Body of pancreas (tissue), 4 donors: ENCODE measurements around the gene ZBTB20. TPM values are rescaled to one million over a fixed set of nuclear protein-coding genes. Genes with fewer than 3 reads are reported as not detected.

ENCODE experiments used
- ATAC-seq: fragments of 150-250 bp; one replicate; pipeline ENCODE4 v1.9.1; 2016
- DNase-seq, 4 donors: peaks; one replicate each; pipeline ENCODE4 v3.0.0-alpha.2; 2019
- H3K27ac ChIP-seq, 4 donors: fragments of 200-600 bp; sonication (generic); 1 replicate in 3 of 4; 2 replicates in 1 of 4; pipeline versions ENCODE4 v1.5.1 to v1.6.1; 2016 to 2019; ENCODE audit warnings: mild to moderate bottlenecking in 1 of 4, mixed read lengths in 1 of 4, moderate library complexity in 1 of 4
- H3K27me3 ChIP-seq, 2 donors: fragments of 200-600 bp; sonication (generic); one replicate each; pipeline ENCODE4 v1.6.0; 2016; ENCODE audit warnings: mild to moderate bottlenecking in 1 of 2
- H3K36me3 ChIP-seq, 2 donors: fragments of 200-600 bp; sonication (generic); replicated peaks in 1 of 2; 2 replicates each; pipeline ENCODE4 v1.5.1; 2016; ENCODE audit warnings: low read depth in 2 of 2; ENCODE audit not compliant: insufficient read depth in 1 of 2
- H3K4me1 ChIP-seq: fragments of 200-600 bp; sonication (generic); one replicate; pipeline ENCODE4 v1.6.0; 2016
- H3K4me3 ChIP-seq, 2 donors: fragments of 200-600 bp; sonication (generic); 1 replicate in 1 of 2; 2 replicates in 1 of 2; pipeline ENCODE4 v1.5.1; 2016 to 2019
- H3K9me3 ChIP-seq, 3 donors: fragments of 200-600 bp; sonication (generic); 1 replicate in 2 of 3; 2 replicates in 1 of 3; pipeline ENCODE4 v1.5.1; 2016
- POLR2A ChIP-seq, 3 donors: fragments of 450-650 bp; IDR thresholded peaks; one replicate each; pipeline ENCODE4 v1.6.1; 2016; ENCODE audit warnings: antibody characterized with exemption in 3 of 3, mild to moderate bottlenecking in 2 of 3
- WGBS, 2 donors: methylation state at CpG; one replicate each; pipeline ENCODE4 v1.1.5; 2017; 5-methylcytosine and 5-hydroxymethylcytosine counted together
- intact Hi-C: fragments of 100-400 bp; cut with DNase I; formaldehyde crosslinking; loops from one replicate; pipeline ENCODE4 v1.15.1; 2023
- total RNA-seq, 2 donors: library from RNA; depleted of rRNA; stranded (reverse); fragments of >200 nt; gene quantifications; one replicate each; pipeline ENCODE4 v1.1.0, GENCODE V29; 2016
- TF ChIP-seq, protein P1 (sequence below), 7 experiments: fragments of 450-650 bp in 4 of 7; fragments of 200-600 bp in 3 of 7; sonication (generic) in 3 of 7; IDR thresholded peaks; one replicate each; pipeline ENCODE4 v1.5.1; 2016 to 2019; ENCODE audit warnings: antibody characterized with exemption in 7 of 7

ZBTB20 gene
- total RNA-seq, 2 donors from 2014 or later: 48.3 to 77.1 TPM

DNA sequence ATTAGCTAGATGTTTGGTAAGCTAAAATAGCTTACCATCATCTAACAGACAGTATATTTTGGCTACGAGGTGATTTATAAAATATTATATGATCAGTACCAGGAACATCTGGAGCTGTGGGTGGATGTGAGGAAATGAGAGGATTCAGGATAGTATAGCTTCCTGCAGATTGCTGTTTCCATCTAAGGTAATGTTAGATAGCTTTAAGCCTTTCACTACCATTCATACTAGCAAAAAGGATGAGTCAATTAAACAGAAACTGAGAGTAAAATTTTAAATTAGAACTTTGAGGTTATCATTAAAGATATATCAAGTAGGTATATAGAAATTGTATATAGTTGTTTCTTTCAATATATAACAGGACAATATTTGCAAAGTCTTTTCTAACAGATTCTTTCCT lies 8.0 kb downstream of the ZBTB20 start:
- intact Hi-C loops: no loop called here
- ATAC-seq (no peak), DNase-seq (no peak)
- H3K36me3 ChIP-seq: no peaks in the 10 kb centered on the region
- no peaks in the 10 kb centered on the region for H3K9me3 ChIP-seq
- WGBS, 2 donors: 94 to 95% methylated on average over 1 of the region's 1 CpG
- TF ChIP-seq, protein P1, sequence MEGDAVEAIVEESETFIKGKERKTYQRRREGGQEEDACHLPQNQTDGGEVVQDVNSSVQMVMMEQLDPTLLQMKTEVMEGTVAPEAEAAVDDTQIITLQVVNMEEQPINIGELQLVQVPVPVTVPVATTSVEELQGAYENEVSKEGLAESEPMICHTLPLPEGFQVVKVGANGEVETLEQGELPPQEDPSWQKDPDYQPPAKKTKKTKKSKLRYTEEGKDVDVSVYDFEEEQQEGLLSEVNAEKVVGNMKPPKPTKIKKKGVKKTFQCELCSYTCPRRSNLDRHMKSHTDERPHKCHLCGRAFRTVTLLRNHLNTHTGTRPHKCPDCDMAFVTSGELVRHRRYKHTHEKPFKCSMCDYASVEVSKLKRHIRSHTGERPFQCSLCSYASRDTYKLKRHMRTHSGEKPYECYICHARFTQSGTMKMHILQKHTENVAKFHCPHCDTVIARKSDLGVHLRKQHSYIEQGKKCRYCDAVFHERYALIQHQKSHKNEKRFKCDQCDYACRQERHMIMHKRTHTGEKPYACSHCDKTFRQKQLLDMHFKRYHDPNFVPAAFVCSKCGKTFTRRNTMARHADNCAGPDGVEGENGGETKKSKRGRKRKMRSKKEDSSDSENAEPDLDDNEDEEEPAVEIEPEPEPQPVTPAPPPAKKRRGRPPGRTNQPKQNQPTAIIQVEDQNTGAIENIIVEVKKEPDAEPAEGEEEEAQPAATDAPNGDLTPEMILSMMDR (IDR thresholded peaks at IDR 0.05): no peak
- no peak for TF ChIP-seq POLR2A (IDR thresholded peaks at IDR 0.05)
- peaks cover 22% of the 10 kb centered on the region for H3K4me1 ChIP-seq
- H3K4me3 ChIP-seq: no peak overlapping the region
- no peaks in the 10 kb centered on the region for H3K27me3 ChIP-seq
- no peak overlapping the region for H3K27ac ChIP-seq

DNA sequence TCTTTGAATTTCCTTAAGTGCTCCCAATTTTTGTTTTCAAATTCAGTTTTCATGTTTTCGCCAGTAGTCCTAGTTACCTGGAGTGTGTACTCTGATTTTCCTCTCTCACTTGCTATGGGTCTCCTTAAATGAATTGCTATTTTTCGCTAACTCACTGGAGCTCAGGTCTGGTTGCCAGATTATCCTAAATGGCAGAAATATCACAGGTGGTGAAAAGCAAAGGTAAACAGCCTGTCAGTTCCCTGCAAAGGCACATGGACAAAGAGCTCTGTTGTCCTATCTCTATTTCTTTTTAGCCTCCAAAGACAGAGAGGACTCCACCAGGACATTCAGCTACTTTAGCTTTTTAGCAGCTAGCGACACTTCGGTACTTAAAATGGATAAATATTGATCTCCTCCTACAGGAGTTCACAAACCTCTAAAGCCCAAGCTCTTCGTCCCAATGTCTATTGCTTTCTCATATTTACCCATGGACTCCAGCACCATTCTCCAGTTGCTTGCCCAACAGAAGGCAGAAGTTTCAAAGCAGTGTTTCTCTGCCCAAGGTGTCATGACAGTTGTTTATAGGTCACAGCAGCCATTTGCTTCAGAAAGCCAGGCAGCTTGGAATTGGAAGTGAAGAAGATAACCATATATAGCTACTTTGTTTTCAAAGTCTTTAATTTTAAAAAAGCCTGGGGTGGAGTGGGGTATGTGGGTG lies 12.3 kb downstream of the ZBTB20 start:
- Histone ChIP-seq H3K4me1 (peaks cover 10% of the 10 kb centered on the region), H3K9me3 (no peaks in the 10 kb centered on the region), H3K4me3 (no peak overlapping the region), H3K36me3 (no peaks in the 10 kb centered on the region), H3K27ac (peak overlapping the region in 3 of 4 donors; percentile 59 to 66 (median 66)), H3K27me3 (no peaks in the 10 kb centered on the region)
- 42 to 47% methylated on average over 5 of the region's 5 CpGs for WGBS, 2 donors
- TF ChIP-seq POLR2A (IDR thresholded peaks at IDR 0.05): no peak
- TF ChIP-seq, protein P1 (IDR thresholded peaks at IDR 0.05): no peak
- no peak for DNase-seq
- peak; percentile 60 for ATAC-seq
- intact Hi-C loops: no loop called here

DNA sequence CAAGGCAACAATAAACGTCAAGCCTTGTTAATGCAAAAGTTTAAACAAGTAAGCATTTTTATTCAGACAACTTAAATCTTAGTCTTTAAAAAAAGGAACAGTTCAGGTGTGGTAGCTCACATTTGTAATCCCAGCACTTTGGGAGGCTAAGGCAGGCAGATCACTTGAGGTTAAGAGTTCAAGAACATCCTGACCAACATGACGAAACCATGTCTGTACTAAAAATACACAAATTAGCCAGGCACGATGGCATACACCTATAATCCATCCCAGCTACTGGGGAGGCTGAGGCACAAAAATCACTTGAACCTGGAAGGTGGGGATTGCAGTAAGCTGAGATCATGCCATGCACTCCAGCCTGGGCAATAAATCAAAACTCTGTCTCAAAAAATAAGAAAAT lies 19.9 kb downstream of the ZBTB20 start:
- ATAC-seq (no peak), DNase-seq (no peak)
- no peak overlapping the region for H3K4me3 ChIP-seq
- WGBS, 2 donors: 68 to 76% methylated on average over 3 of the region's 3 CpGs
- H3K27me3 ChIP-seq: no peaks in the 10 kb centered on the region
- H3K4me1 ChIP-seq: no peaks in the 10 kb centered on the region
- no peak for TF ChIP-seq POLR2A (IDR thresholded peaks at IDR 0.05)
- TF ChIP-seq, protein P1 (IDR thresholded peaks at IDR 0.05): no peak
- H3K27ac ChIP-seq: no peak overlapping the region
- no peaks in the 10 kb centered on the region for H3K36me3 ChIP-seq
- intact Hi-C loops: no loop called here
- no peaks in the 10 kb centered on the region for H3K9me3 ChIP-seq

DNA sequence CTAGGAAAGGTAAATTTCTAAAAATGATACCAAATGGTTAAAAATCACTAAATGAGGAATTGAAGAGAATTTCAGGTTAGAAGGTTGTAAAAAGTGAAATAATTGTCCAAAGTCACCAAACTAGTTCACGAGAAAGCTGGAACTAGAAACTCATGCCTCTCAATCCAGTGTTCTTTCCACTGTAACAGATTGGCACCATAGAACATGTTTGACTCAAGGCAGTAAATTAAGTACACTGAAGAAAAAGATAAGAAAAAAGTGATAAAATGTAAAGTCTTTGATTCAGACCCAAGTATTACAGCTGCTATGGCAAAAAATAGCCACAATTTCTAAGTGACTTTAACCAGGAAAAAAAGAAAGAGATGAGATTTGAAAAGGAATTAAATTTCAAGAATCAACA lies 26.5 kb downstream of the ZBTB20 start:
- H3K4me3 ChIP-seq: no peak overlapping the region
- no peaks in the 10 kb centered on the region for H3K9me3 ChIP-seq
- WGBS, 2 donors: 21 to 33% methylated on average over 1 of the region's 1 CpG
- peaks cover 6% of the 10 kb centered on the region for H3K4me1 ChIP-seq
- H3K36me3 ChIP-seq: no peaks in the 10 kb centered on the region
- intact Hi-C loops: no loop called here
- no peaks in the 10 kb centered on the region for H3K27me3 ChIP-seq
- no peak for DNase-seq
- ATAC-seq: peak; percentile 42
- TF ChIP-seq POLR2A (IDR thresholded peaks at IDR 0.05): no peak
- TF ChIP-seq, protein P1 (IDR thresholded peaks at IDR 0.05): no peak
- H3K27ac ChIP-seq: peak overlapping the region in 3 of 4 donors; percentile 4 to 36 (median 31)

DNA sequence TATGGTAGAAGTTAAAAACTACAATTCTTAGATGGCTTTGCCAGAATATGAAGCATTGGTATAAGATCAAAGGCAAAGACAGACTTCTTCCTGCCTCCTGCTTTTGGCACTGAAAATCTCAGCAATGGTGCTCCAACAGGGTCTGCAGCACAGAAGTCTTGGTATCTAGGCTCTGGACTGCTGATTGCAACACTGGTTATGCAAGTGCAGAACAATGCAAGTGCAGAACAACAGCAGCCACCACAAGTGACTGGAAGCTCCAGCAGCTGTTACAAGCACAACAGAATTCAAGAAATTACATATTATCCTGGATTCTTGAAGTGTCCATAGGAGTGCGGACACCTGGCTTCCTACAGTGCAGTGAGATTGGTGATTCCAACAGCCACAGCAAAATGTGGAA lies 33.7 kb downstream of the ZBTB20 start:
- no peak for TF ChIP-seq POLR2A (IDR thresholded peaks at IDR 0.05)
- TF ChIP-seq, protein P1 (IDR thresholded peaks at IDR 0.05): no peak
- peaks cover 10% of the 10 kb centered on the region for H3K4me1 ChIP-seq
- H3K27me3 ChIP-seq: no peaks in the 10 kb centered on the region
- H3K4me3 ChIP-seq: no peak overlapping the region
- H3K9me3 ChIP-seq: no peaks in the 10 kb centered on the region
- peak overlapping the region in 3 of 4 donors; percentile 30 to 36 (median 34) for H3K27ac ChIP-seq
- ATAC-seq (peak; percentile 47), DNase-seq (peak in 2 of 4 donors; percentile 18 to 32)
- no peaks in the 10 kb centered on the region for H3K36me3 ChIP-seq
- WGBS, 2 donors: 94 to 100% methylated on average over 1 of the region's 1 CpG
- intact Hi-C loops: no loop called here
